ENCODE measurements around the gene PLB1.

The PLB1 gene

DNA sequence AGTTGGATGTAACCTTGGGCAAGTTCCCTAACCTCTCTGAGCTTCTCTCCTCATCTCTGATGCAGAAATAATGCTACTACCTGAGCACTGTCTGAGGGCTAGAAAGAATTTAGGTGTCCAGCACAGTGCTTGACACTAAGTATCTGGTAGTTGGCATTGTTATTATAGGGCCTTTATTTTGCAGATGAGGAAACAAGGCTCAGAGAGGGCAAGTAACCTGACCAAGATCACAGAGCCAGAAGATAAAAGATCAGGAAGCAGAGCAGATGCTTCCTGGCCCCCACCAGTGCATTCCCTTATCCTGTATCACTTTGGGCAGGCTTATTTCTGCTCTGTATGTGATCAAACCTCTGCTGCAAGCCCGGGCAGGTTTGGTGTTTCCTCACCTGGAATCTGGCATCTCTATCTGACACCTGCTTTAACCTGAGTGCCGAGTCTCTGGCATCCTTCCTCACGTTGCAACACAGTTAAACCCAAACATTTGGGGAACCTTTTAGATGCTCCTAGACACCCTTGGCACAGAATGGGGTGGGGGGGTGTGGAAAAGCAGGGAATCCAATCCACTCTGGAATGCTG lies 69.9 kb downstream of the PLB1 start:
- no peak for DNase-seq (ENCODE audit: low read depth)

GRCh38 chr2:28566521-28567041 lies 70.7 kb downstream of the PLB1 start:
- DNase-seq (ENCODE audit: low read depth) = peak; percentile 89

DNA sequence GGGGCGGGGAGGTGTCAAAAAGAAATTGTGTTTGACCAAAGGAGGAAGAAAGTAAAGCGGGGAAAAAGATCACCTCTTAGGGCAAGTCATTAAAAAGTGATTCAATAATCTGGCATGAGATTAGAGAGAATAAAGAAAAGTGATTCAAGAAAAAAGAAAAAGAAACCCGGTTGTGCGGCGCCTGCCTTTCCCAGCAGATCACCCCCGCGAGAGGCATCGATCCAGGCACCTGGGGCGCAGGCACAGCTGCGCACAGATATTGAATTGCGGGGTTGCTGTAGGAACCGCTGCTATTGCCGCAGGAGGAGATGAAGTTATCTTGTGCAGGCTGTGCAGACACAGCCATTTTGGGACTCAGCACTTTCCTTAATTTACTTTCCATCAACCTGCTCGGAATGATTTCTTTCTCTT lies 71.2 kb downstream of the PLB1 start:
- DNase-seq (ENCODE audit: low read depth) = no peak

- DNase-seq (ENCODE audit: low read depth) = no peak
These were observed 72.2 kb downstream of the PLB1 start for GRCh38 chr2:28568036-28568435.

GRCh38 chr2:28568533-28568932 lies 72.7 kb downstream of the PLB1 start:
- no peak for DNase-seq (ENCODE audit: low read depth)

DNA sequence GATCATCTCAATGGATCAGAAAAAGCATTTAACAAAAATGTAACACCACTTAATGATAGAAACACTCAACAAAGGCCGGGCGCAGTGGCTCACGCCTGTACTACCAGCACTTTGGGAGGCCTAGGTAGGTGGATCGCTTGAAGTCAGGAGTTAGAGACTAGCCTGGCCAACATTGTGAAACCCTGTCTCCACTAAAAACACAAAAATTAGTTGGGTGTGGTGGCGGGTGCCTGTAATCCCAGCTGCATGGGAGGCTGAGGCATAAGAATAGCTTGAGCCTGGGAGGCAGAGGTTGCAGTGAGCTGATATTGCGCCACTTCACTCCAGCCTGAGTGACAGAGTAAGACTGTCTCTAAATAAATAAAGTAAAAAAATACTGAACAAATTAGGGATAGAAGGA lies 74.6 kb downstream of the PLB1 start:
- DNase-seq (ENCODE audit: low read depth) = no peak

GRCh38 chr2:28576714-28577113 lies 80.9 kb downstream of the PLB1 start:
- no peak for DNase-seq (ENCODE audit: low read depth)

- DNase-seq (ENCODE audit: low read depth) = no peak
These were observed 82.2 kb downstream of the PLB1 start for GRCh38 chr2:28577791-28578680.

DNA sequence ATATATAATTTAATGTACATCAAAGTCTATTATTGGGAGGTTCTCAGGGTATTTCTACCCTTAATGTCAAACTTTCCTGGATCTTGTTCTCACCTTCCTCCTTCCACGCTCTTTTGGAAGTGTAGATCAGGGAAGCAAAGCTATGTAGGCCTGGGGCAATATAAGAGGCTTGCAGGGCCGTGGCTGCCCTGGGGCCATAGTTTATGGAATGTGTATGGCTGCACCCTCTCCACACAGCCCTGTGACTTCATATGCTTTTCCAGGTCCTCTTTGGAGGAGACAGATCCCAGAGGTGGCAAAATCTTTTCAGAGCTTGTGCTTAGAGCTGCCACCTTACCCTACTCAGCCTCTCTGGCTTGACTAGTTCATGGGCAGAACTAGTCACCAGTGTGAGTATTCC lies 82.9 kb downstream of the PLB1 start:
- DNase-seq (ENCODE audit: low read depth) = no peak

DNA sequence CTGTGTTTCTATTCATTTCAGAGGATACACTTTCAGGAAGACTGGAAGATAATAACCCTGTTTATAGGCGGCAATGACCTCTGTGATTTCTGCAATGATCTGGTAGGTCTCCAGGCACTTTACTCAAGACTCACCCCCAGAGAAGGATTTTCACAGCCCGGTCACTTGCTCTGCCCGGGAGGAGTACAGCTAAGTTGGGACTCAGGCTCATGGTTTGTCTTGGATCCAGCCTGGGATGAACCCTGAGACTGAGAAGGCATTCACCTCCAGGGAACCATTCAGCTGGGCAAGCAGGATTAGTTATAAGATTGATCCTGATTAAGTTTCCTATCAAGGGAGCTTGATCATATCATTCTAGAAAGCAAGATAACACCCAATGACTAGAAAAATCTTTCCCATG lies 83.7 kb downstream of the PLB1 start:
- DNase-seq (ENCODE audit: low read depth) = no peak

DNA sequence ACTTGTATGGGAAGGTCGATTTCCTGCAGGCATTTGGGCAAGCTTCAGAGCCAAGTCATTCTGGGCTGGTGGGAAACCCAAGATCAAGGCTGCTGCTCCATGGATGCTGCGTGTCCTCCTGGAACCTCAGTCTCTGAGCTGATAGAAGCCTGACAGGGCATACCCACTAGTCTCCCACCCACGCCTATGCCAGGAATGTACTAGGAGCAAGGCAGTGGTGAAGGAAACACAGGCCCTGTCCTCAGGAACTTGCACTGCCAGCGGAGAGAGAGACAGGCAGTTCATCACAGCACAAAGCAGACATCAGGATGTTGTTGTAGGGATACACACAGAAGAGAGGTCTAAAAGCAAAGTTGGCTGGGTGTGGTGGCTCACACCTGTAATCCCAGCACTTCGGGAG lies 84.2 kb downstream of the PLB1 start:
- DNase-seq (ENCODE audit: low read depth) = no peak

DNA sequence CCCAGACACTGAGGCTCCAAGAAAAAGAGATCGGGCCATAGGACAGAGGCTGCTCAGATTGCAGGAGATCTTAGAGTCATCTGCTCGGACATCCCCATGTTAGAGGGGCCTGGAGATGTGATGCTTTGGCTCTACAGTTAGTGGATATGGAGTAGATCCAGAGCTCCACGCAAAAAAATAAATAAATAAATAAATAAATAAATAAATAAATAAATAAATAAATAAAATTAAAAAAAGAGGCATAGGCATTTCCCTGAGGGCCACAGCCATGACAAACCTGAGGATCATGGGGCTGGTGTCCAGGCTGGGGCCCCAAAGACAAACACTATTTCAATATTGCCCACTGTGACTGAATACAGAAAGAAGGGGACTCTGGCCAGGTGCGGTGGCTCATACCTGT lies 85.5 kb downstream of the PLB1 start:
- DNase-seq (ENCODE audit: low read depth) = no peak

GRCh38 chr2:28582152-28582551 lies 86.3 kb downstream of the PLB1 start:
- DNase-seq (ENCODE audit: low read depth) = no peak

DNA sequence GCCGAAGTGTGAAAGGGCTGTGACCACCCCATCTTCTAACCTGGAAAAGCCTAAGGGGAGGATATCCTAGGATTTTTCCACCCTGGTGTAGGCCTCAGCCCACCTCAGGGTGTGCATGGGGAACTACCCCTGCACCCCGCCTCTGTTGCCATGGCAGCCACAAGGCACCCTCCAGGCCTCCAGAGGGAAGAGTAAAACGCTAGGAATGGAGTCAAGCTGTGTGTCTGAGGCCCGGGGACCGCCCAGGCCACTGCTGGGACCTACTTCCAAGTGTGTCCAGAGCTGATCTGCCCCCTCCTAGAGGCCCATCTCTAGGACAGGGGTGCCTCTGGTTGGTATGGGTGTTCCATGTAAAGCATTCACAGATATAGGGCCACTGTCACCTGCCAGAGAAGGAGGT lies 86.7 kb downstream of the PLB1 start:
- DNase-seq (ENCODE audit: low read depth) = no peak

GRCh38 chr2:28583899-28584553 lies 88.2 kb downstream of the PLB1 start:
- DNase-seq (ENCODE audit: low read depth) = peak; percentile 28

DNA sequence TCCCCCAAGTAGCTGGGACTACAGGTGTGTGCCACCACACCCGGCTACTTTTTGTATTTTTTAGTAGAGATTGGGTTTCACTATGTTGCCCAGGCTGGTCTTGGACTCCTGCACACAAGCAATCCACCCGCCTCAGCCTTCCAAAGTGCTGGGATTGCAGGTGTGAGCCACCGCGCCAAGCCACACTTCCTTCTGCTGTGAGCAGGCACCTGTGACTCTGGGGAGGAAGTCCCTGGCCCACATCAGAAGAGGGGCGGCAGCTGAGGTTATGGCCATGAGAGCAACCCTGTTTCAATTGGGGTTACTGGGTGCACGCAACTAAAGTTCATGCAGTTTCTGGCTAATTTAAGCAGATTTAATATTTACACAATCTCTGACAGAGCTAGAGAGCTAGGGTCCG lies 91.0 kb downstream of the PLB1 start:
- DNase-seq (ENCODE audit: low read depth) = no peak

GRCh38 chr2:28587526-28588291 lies 91.8 kb downstream of the PLB1 start:
- no peak for DNase-seq (ENCODE audit: low read depth)

DNA sequence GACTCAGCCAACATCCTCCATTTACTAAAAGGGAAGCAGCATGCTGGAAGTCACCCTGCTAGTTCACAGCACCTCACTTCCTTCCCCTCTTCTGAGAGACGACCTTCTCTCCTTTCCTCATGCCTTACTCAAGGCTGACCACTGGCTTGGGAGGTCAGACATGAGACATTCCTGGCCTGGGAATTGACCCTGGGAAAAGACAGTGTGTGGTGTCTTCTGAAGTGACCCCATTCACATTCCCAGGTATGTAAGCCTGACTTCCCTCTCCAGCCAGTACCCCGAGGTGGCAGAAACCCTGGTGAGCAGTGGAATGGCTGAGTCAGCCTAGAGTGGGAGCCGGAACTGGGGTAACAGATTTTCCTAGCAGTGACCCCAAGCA lies 92.4 kb downstream of the PLB1 start:
- DNase-seq (ENCODE audit: low read depth) = no peak

GRCh38 chr2:28589746-28590463 lies 94.0 kb downstream of the PLB1 start:
- DNase-seq (ENCODE audit: low read depth) = no peak

- DNase-seq (ENCODE audit: low read depth) = no peak
These were observed 94.8 kb downstream of the PLB1 start for GRCh38 chr2:28590496-28591301.
